HG02852 (cell line): ENCODE data around the gene USP3.

Source experiments
- ATAC-seq: cut with Tn5 transposase; IDR thresholded peaks from one replicate; pipeline ENCODE4 v1.9.1; 2021; ENCODE audit warnings: mild to moderate bottlenecking, moderate library complexity; ENCODE audit not compliant: unreplicated experiment

The USP3 gene

GRCh38 chr15:63538876-63539275 is 34.5 kb downstream of the USP3 start:
- no peak for ATAC-seq

- no peak for ATAC-seq
These were observed 35.1 kb downstream of the USP3 start for GRCh38 chr15:63539521-63539920.

GRCh38 chr15:63539998-63540397 is 35.6 kb downstream of the USP3 start:
- no peak for ATAC-seq

- ATAC-seq: no peak
These were observed 36.1 kb downstream of the USP3 start for GRCh38 chr15:63540449-63540848.

GRCh38 chr15:63544258-63545026 is 40.0 kb downstream of the USP3 start:
- ATAC-seq: no peak

- ATAC-seq: no peak
These were observed 41.1 kb downstream of the USP3 start for GRCh38 chr15:63545520-63545919.

- no peak for ATAC-seq
These were observed 47.0 kb downstream of the USP3 start for GRCh38 chr15:63551400-63551799.

GRCh38 chr15:63553388-63553791 is 49.0 kb downstream of the USP3 start:
- ATAC-seq: no peak

GRCh38 chr15:63554337-63554927 is 50.0 kb downstream of the USP3 start:
- ATAC-seq: no peak

- no peak for ATAC-seq
These were observed 51.1 kb downstream of the USP3 start for GRCh38 chr15:63555507-63555906.

- no peak for ATAC-seq
These were observed 51.9 kb downstream of the USP3 start for GRCh38 chr15:63556246-63556645.

GRCh38 chr15:63556736-63557135 is 52.3 kb downstream of the USP3 start:
- no peak for ATAC-seq

GRCh38 chr15:63559753-63560152 is 55.4 kb downstream of the USP3 start:
- ATAC-seq: no peak

- ATAC-seq: peak; percentile 54
These were observed 56.5 kb downstream of the USP3 start for GRCh38 chr15:63560741-63561448.

- ATAC-seq: no peak
These were observed 59.7 kb downstream of the USP3 start for GRCh38 chr15:63564093-63564492.

GRCh38 chr15:63565536-63566186 is 61.3 kb downstream of the USP3 start:
- ATAC-seq: no peak

- no peak for ATAC-seq
These were observed 68.5 kb downstream of the USP3 start for GRCh38 chr15:63572749-63573464.

- no peak for ATAC-seq
These were observed 69.1 kb downstream of the USP3 start for GRCh38 chr15:63573533-63573932.

GRCh38 chr15:63575312-63575711 is 70.9 kb downstream of the USP3 start:
- no peak for ATAC-seq

- ATAC-seq: no peak
These were observed 72.0 kb downstream of the USP3 start for GRCh38 chr15:63576441-63576840.

GRCh38 chr15:63582179-63582578 is 77.8 kb downstream of the USP3 start:
- no peak for ATAC-seq
